GM18858 (cell line): ENCODE data around the gene TTLL9.
A peak's percentile ranks its signal among the peaks of the same experiment; 100 is the strongest.
"Not testable (repeated sequence)": the region's sequence is repeated elsewhere in the genome, so short reads cannot be mapped to it uniquely, and the experiment has no call there.

Experiments
- ATAC-seq: cut with Tn5 transposase; IDR thresholded peaks from one replicate; pipeline ENCODE4 v1.9.1; 2021; ENCODE audit not compliant: unreplicated experiment

TTLL9 gene

GRCh38 chr20:31869942-31870725 is at the start of gene TTLL9, which contains the start of gene DUSP15:
TTLL9 (plus strand) TSS chr20:31870634; CDS start chr20:31871127, 493 bp downstream.
DUSP15 (minus strand) TSS chr20:31870527; CDS start chr20:31870337, 190 bp downstream.
- ATAC-seq, result no peak

GRCh38 chr20:31821427-31821826 is 49.0 kb upstream of the TTLL9 start:
- ATAC-seq, result no peak

GRCh38 chr20:31822421-31823330 is 47.8 kb upstream of the TTLL9 start:
- ATAC-seq, result no peak

GRCh38 chr20:31823360-31824124 is 46.9 kb upstream of the TTLL9 start:
- no peak for ATAC-seq

- no peak for ATAC-seq
Observed at GRCh38 chr20:31824125-31824485, 46.3 kb upstream of the TTLL9 start.

GRCh38 chr20:31824554-31825313 is 45.7 kb upstream of the TTLL9 start:
- no peak for ATAC-seq

- ATAC-seq, result no peak
Observed at GRCh38 chr20:31826074-31826473, 44.4 kb upstream of the TTLL9 start.

GRCh38 chr20:31827059-31827458 is 43.4 kb upstream of the TTLL9 start:
- ATAC-seq, result no peak

GRCh38 chr20:31828016-31828415 is 42.4 kb upstream of the TTLL9 start:
- ATAC-seq, result not testable (repeated sequence)

- no peak for ATAC-seq
Observed at GRCh38 chr20:31829731-31830130, 40.7 kb upstream of the TTLL9 start.

- no peak for ATAC-seq
Observed at GRCh38 chr20:31830406-31830981, 39.9 kb upstream of the TTLL9 start.

GRCh38 chr20:31831211-31831610 is 39.2 kb upstream of the TTLL9 start:
- no peak for ATAC-seq

GRCh38 chr20:31831771-31832306 is 38.6 kb upstream of the TTLL9 start:
- no peak for ATAC-seq

GRCh38 chr20:31833130-31833930 is 37.1 kb upstream of the TTLL9 start:
- ATAC-seq, result no peak

- ATAC-seq, result no peak
Observed at GRCh38 chr20:31833931-31834521, 36.4 kb upstream of the TTLL9 start.

GRCh38 chr20:31835554-31835953 is 34.9 kb upstream of the TTLL9 start:
- no peak for ATAC-seq

- peak; percentile 51 for ATAC-seq
Observed at GRCh38 chr20:31835977-31836852, 34.2 kb upstream of the TTLL9 start.
